Keratinocyte (primary cell): Measurements from ENCODE around the gene SDK2.

ENCODE experiments used
- CTCF ChIP-seq, 3 experiments: IDR thresholded peaks in 1 of 3; conservative IDR thresholded peaks in 1 of 3; optimal IDR thresholded peaks in 1 of 3; 2 replicates in 2 of 3; 3 replicates in 1 of 3; pipeline versions ENCODE3 to v1.5.1; 2011; ENCODE audit warnings: low read length in 3 of 3, mild to moderate bottlenecking in 3 of 3, moderate library complexity in 2 of 3, control low read depth in 1 of 3, inconsistent platforms in 1 of 3; ENCODE audit not compliant: insufficient read depth in 2 of 3; ENCODE audit errors: extremely low read depth in 1 of 3
- EZH2 ChIP-seq: IDR thresholded peaks from one replicate; pipeline ENCODE4 v1.6.1; 2012; ENCODE audit warnings: inconsistent platforms, mild to moderate bottlenecking, low read length, moderate library complexity

GRCh38 chr17:73318836-73319235 is 325.4 kb downstream of the SDK2 start:
- TF ChIP-seq EZH2 (no peak), CTCF (optimal IDR thresholded peaks at IDR 0.05 in 1 of 3, IDR thresholded peaks at IDR 0.05 in 1 of 3, conservative IDR thresholded peaks at IDR 0.05 in 1 of 3; ENCODE audit: extremely low read depth in 1 of 3, insufficient read depth in 2 of 3, low read length in 3 of 3) (no peak)
